ENCODE data around the gene MDH2. TPM values are rescaled to one million over a fixed set of nuclear protein-coding genes. Genes with fewer than 3 reads are reported as not detected.

MDH2 gene
- total and polyA plus RNA-seq, 10 of the 15 experiments (the other 5 are each of a cell fraction or from before 2014, with no cell fraction given), result 106 to 530 (median 202) TPM

GRCh38 chr7:76077435-76077834, 29.5 kb downstream of the MDH2 start:
- ChIA-PET CTCF (no interaction called here), SMC1A (ENCODE audit: uncharacterized antibody, unreplicated experiment) (no interaction called here), POLR2A (no interaction called here), RAD21 (ENCODE audit: unreplicated experiment) (no interaction called here)
- Histone ChIP-seq H3K27me3 (replicated peaks in 1 of 2; ENCODE audit: control insufficient read depth in 2 of 2, insufficient read depth in 2 of 2, low read length in 1 of 2) (no peaks in the 10 kb centered on the region), H3K9me3 (replicated peaks; ENCODE audit: control insufficient read depth, insufficient read depth, low read length) (no peaks in the 10 kb centered on the region; the same call in 2 of the 3 replicates), H3K79me2 (ENCODE audit: control insufficient read depth, insufficient read depth, low read length) (no peaks in the 10 kb centered on the region), H3K9ac (ENCODE audit: control insufficient read depth, insufficient read depth, low read length) (no peak overlapping the region), H3K4me3 (no peak overlapping the region), H2AFZ (ENCODE audit: control insufficient read depth, low read depth, low read length) (no peak overlapping the region), H3K36me3 (ENCODE audit: control insufficient read depth in 2 of 2, insufficient read depth in 2 of 2, low read length in 1 of 2) (no peaks in the 10 kb centered on the region), H4K20me1 (ENCODE audit: control insufficient read depth, insufficient read depth) (no peaks in the 10 kb centered on the region), H3K4me2 (ENCODE audit: control insufficient read depth, insufficient read depth) (no peak overlapping the region), H3K4me1 (ENCODE audit: control insufficient read depth, insufficient read depth, low read length) (no peaks in the 10 kb centered on the region), H3K27ac (ENCODE audit: control insufficient read depth, insufficient read depth) (no peak overlapping the region)
- no peak for DNase-seq (ENCODE audit: low read depth, low spot score)
- ATAC-seq, result no peak
- WGBS (ENCODE audit: insufficient coverage, insufficient replicate concordance, low lambda C conversion rate, missing lambda C conversion rate), result 0% methylated on average over 3 of the region's 3 CpGs
- FAIRE-seq, result no peak
- no peak for TF ChIP-seq MYB (IDR thresholded peaks at IDR 0.05; ENCODE audit: borderline replicate concordance, low read depth, low read length)
- TF ChIP-seq CHD1 (IDR thresholded peaks at IDR 0.05; ENCODE audit: low read depth, low read length), result no peak
- no peak for TF ChIP-seq ZNF384 (IDR thresholded peaks at IDR 0.05; ENCODE audit: borderline replicate concordance, low read depth, low read length)
- no peak for TF ChIP-seq BMI1 (IDR thresholded peaks at IDR 0.05; ENCODE audit: borderline replicate concordance)
- TF ChIP-seq ZNF592 (IDR thresholded peaks at IDR 0.05), result no peak
- no peak for TF ChIP-seq CTCF (IDR thresholded peaks at IDR 0.05 in 2 of 3, conservative IDR thresholded peaks at IDR 0.05 in 1 of 3; ENCODE audit: control insufficient read depth in 2 of 3, extremely low read depth in 1 of 3, insufficient read depth in 1 of 3, low read depth in 3 of 3, low read length in 3 of 3)
- no peak for TF ChIP-seq MEF2A (IDR thresholded peaks at IDR 0.05; ENCODE audit: insufficient read depth, low read depth, low read length)
- TF ChIP-seq HDAC2 (IDR thresholded peaks at IDR 0.05), result no peak
- TF ChIP-seq ZBTB40 (IDR thresholded peaks at IDR 0.05; ENCODE audit: borderline replicate concordance), result no peak
- TF ChIP-seq PML (IDR thresholded peaks at IDR 0.05; ENCODE audit: low read length), result no peak
- TF ChIP-seq HDGF (IDR thresholded peaks at IDR 0.05), result no peak
- TF ChIP-seq BCL11A (IDR thresholded peaks at IDR 0.05; ENCODE audit: low read depth, low read length), result no peak
- no peak for TF ChIP-seq FOXM1 (IDR thresholded peaks at IDR 0.05; ENCODE audit: low read depth, low read length)
- no TSS peak for BruUV-seq (replicated peaks)
- intact Hi-C loops (cut with micrococcal nuclease; ENCODE audit: unreplicated experiment) (no loop called here), in situ Hi-C loops (cut with MboI) (no loop called here)
